Prostate gland (tissue), 2 donors: ENCODE data around the gene OR11H6. TPM values are rescaled to one million over a fixed set of nuclear protein-coding genes. Genes with fewer than 3 reads are reported as not detected.
"Not testable (repeated sequence)": the region's sequence is repeated elsewhere in the genome, so short reads cannot be mapped to it uniquely, and the experiment has no call there.

Experiments used
- DNase-seq: peaks from one replicate; pipeline ENCODE4 v3.0.0-alpha.2; 2019; ENCODE audit warnings: low spot score
- H3K27ac ChIP-seq, 2 donors: fragments of 200-600 bp; sonication (generic); 2 replicates each; pipeline ENCODE4 v1.5.1; 2017 to 2019
- H3K27me3 ChIP-seq: fragments of 200-600 bp; sonication (generic); replicated peaks from 2 replicates; pipeline ENCODE4 v1.5.1; 2019; ENCODE audit not compliant: insufficient read depth
- H3K36me3 ChIP-seq, 2 donors: fragments of 200-600 bp; sonication (generic); 1 replicate in 1 of 2; 2 replicates in 1 of 2; pipeline versions ENCODE4 v1.5.1 to v1.8.1; 2017 to 2019
- H3K4me1 ChIP-seq: fragments of 200-600 bp; sonication (generic); replicated peaks from 2 replicates; pipeline ENCODE4 v1.5.1; 2019
- H3K4me3 ChIP-seq, 2 donors: fragments of 200-600 bp; sonication (generic); 2 replicates each; pipeline ENCODE4 v1.5.1; 2017 to 2019
- H3K9me3 ChIP-seq: fragments of 200-600 bp; sonication (generic); 2 replicates; pipeline ENCODE4 v1.5.1; 2017
- CTCF ChIP-seq, 4 experiments: fragments of 200-600 bp in 2 of 4; fragments of 450-650 bp in 2 of 4; sonication (generic) in 2 of 4; IDR thresholded peaks; 1 replicate in 3 of 4; 2 replicates in 1 of 4; pipeline ENCODE4 v1.5.1; 2016 to 2019; ENCODE audit warnings: antibody characterized with exemption in 4 of 4, mild to moderate bottlenecking in 2 of 4, moderate library complexity in 2 of 4
- POLR2A ChIP-seq: fragments of 450-650 bp; IDR thresholded peaks from one replicate; pipeline ENCODE4 v1.6.1; 2016; ENCODE audit warnings: antibody characterized with exemption, mild to moderate bottlenecking
- POLR2AphosphoS5 ChIP-seq: sonication (generic); formaldehyde crosslinking; IDR thresholded peaks from one replicate; pipeline ENCODE4 v1.6.1; 2017; ENCODE audit warnings: antibody characterized with exemption
- WGBS: methylation state at CpG from one replicate; pipeline ENCODE4 v1.1.5; 2018; 5-methylcytosine and 5-hydroxymethylcytosine counted together
- intact Hi-C: fragments of 100-400 bp; cut with DNase I; formaldehyde crosslinking; loops from one replicate; pipeline ENCODE4 v1.14.2; 2022
- total RNA-seq, 2 donors: library from RNA; depleted of rRNA; stranded (reverse); fragments of >200 nt; gene quantifications; one replicate each; pipeline ENCODE4 v1.1.0, GENCODE V29; 2016

OR11H6 gene
- total RNA-seq, 2 donors from 2014 or later = not detected

- no peak overlapping the region for H3K27ac ChIP-seq
- no peaks in the 10 kb centered on the region for H3K4me1 ChIP-seq
- intact Hi-C loops = no loop called here
- no peak for TF ChIP-seq POLR2AphosphoS5
- TF ChIP-seq CTCF (IDR thresholded peaks at IDR 0.05) = no peak
- TF ChIP-seq POLR2A = no peak
- no peak for DNase-seq
- H3K36me3 ChIP-seq = no peaks in the 10 kb centered on the region
- no peak overlapping the region for H3K4me3 ChIP-seq
- WGBS = 95% methylated on average over 2 of the region's 2 CpGs
- no peaks in the 10 kb centered on the region for H3K27me3 ChIP-seq
- H3K9me3 ChIP-seq = no peaks in the 10 kb centered on the region
Observed at GRCh38 chr14:20215196-20215595, 8.3 kb upstream of the OR11H6 start.

- Histone ChIP-seq H3K9me3 (no peaks in the 10 kb centered on the region), H3K27me3 (no peaks in the 10 kb centered on the region), H3K4me1 (no peaks in the 10 kb centered on the region), H3K27ac (no peak overlapping the region), H3K4me3 (no peak overlapping the region), H3K36me3 (no peaks in the 10 kb centered on the region)
- intact Hi-C loops = no loop called here
- no peak for DNase-seq
- TF ChIP-seq POLR2AphosphoS5 = no peak
- WGBS = 60% methylated on average over 4 of the region's 4 CpGs
Observed at GRCh38 chr14:20219033-20219432, 4.5 kb upstream of the OR11H6 start.

GRCh38 chr14:20228681-20229080 is 5.2 kb downstream of the OR11H6 start, which contains the start of gene OR11H7:
OR11H7 (plus strand) TSS chr14:20228981.
- intact Hi-C loops = no loop called here
- H3K4me1 ChIP-seq = no peaks in the 10 kb centered on the region
- DNase-seq = no peak
- no peaks in the 10 kb centered on the region for H3K27me3 ChIP-seq
- no peak for TF ChIP-seq CTCF (IDR thresholded peaks at IDR 0.05)
- no peak for TF ChIP-seq POLR2AphosphoS5
- TF ChIP-seq POLR2A = no peak
- no peak within 1 kb of the TSS for H3K27ac ChIP-seq
- H3K9me3 ChIP-seq = no peaks in the 10 kb centered on the region
- H3K4me3 ChIP-seq = no peak within 1 kb of the TSS
- H3K36me3 ChIP-seq = no peaks in the 10 kb centered on the region
- 74% methylated on average over 1 of the region's 1 CpG for WGBS

- H3K9me3 ChIP-seq, intact Hi-C loops, H3K27ac ChIP-seq, H3K36me3 ChIP-seq, DNase-seq, H3K4me1 ChIP-seq, H3K4me3 ChIP-seq, H3K27me3 ChIP-seq: not testable (repeated sequence)
- 85% methylated on average over 4 of the region's 4 CpGs for WGBS
Observed at GRCh38 chr14:20235415-20235814, 11.9 kb downstream of the OR11H6 start.

GRCh38 chr14:20247646-20248246 is 24.2 kb downstream of the OR11H6 start:
- Histone ChIP-seq H3K27ac (no peak overlapping the region), H3K36me3 (no peaks in the 10 kb centered on the region), H3K27me3 (no peaks in the 10 kb centered on the region), H3K4me1 (no peaks in the 10 kb centered on the region), H3K9me3 (no peaks in the 10 kb centered on the region), H3K4me3 (no peak overlapping the region)
- DNase-seq = no peak
- TF ChIP-seq POLR2AphosphoS5 = no peak
- TF ChIP-seq CTCF (IDR thresholded peaks at IDR 0.05) = peak in 1 of 4 experiments; percentile 27
- WGBS = 71% methylated on average over 3 of the region's 3 CpGs
- intact Hi-C loops = no loop called here

- no peaks in the 10 kb centered on the region for H3K4me1 ChIP-seq
- intact Hi-C loops = no loop called here
- TF ChIP-seq POLR2AphosphoS5 = no peak
- TF ChIP-seq POLR2A = no peak
- TF ChIP-seq CTCF (IDR thresholded peaks at IDR 0.05) = no peak
- no peak for DNase-seq
- no peak overlapping the region for H3K27ac ChIP-seq
- H3K9me3 ChIP-seq = no peaks in the 10 kb centered on the region
- no peaks in the 10 kb centered on the region for H3K27me3 ChIP-seq
- H3K4me3 ChIP-seq = no peak overlapping the region
- 50% methylated on average over 3 of the region's 3 CpGs for WGBS
- H3K36me3 ChIP-seq = no peaks in the 10 kb centered on the region
Observed at GRCh38 chr14:20262642-20263128, 39.2 kb downstream of the OR11H6 start.

GRCh38 chr14:20264361-20264760 is 40.9 kb downstream of the OR11H6 start:
- H3K4me1 ChIP-seq, H3K9me3 ChIP-seq, H3K27ac ChIP-seq, H3K4me3 ChIP-seq, DNase-seq, intact Hi-C loops, H3K27me3 ChIP-seq, H3K36me3 ChIP-seq: not testable (repeated sequence)
- 88% methylated on average over 5 of the region's 5 CpGs for WGBS
